ENCODE data around the gene SLC12A9. TPM values are rescaled to one million over a fixed set of nuclear protein-coding genes. Genes with fewer than 3 reads are reported as not detected.
"Not testable (repeated sequence)": the region's sequence is repeated elsewhere in the genome, so short reads cannot be mapped to it uniquely, and the experiment has no call there.

The SLC12A9 gene
- total RNA-seq, 1 donor from 2014 or later, result 27.7 TPM

- no peak overlapping the region for H3K4me3 Mint-ChIP-seq
- no peaks in the 10 kb centered on the region for H3K9me3 Mint-ChIP-seq
- H3K36me3 Mint-ChIP-seq (ENCODE audit: low read depth), result no peaks in the 10 kb centered on the region
- peaks cover 4% of the 10 kb centered on the region for H3K4me1 Mint-ChIP-seq
- DNase-seq (ENCODE audit: low read depth, low spot score), result no peak
- TF ChIP-seq CTCF (conservative IDR thresholded peaks at IDR 0.05), result no peak
- H3K27me3 Mint-ChIP-seq (ENCODE audit: low read depth), result no peaks in the 10 kb centered on the region
- H3K27ac Mint-ChIP-seq (ENCODE audit: unreplicated experiment), result no peak overlapping the region
Observed at GRCh38 chr7:100847360-100847759, 5.2 kb upstream of the SLC12A9 start.

- Mint-ChIP-seq H3K27me3 (ENCODE audit: low read depth) (no peaks in the 10 kb centered on the region), H3K27ac (ENCODE audit: unreplicated experiment) (no peak overlapping the region), H3K9me3 (no peaks in the 10 kb centered on the region), H3K36me3 (ENCODE audit: low read depth) (no peaks in the 10 kb centered on the region), H3K4me1 (peaks cover 4% of the 10 kb centered on the region), H3K4me3 (peak overlapping the region; percentile 9)
- no peak for TF ChIP-seq CTCF (conservative IDR thresholded peaks at IDR 0.05)
- DNase-seq (ENCODE audit: low read depth, low spot score), result no peak
Observed at GRCh38 chr7:100854146-100854895, 1.8 kb downstream of the SLC12A9 start.

GRCh38 chr7:100854899-100855298, 2.4 kb downstream of the SLC12A9 start:
- DNase-seq (ENCODE audit: low read depth, low spot score); H3K36me3 Mint-ChIP-seq (ENCODE audit: low read depth); H3K27ac Mint-ChIP-seq (ENCODE audit: unreplicated experiment); H3K4me1 Mint-ChIP-seq; H3K4me3 Mint-ChIP-seq; H3K9me3 Mint-ChIP-seq; H3K27me3 Mint-ChIP-seq (ENCODE audit: low read depth): not testable (repeated sequence)

GRCh38 chr7:100855515-100855914, 3.0 kb downstream of the SLC12A9 start:
- Mint-ChIP-seq H3K27ac (ENCODE audit: unreplicated experiment) (no peak overlapping the region), H3K36me3 (ENCODE audit: low read depth) (peaks cover 2% of the 10 kb centered on the region), H3K9me3 (no peaks in the 10 kb centered on the region), H3K4me1 (peaks cover 4% of the 10 kb centered on the region), H3K4me3 (peak overlapping the region; percentile 79), H3K27me3 (ENCODE audit: low read depth) (no peaks in the 10 kb centered on the region)
- no peak for TF ChIP-seq CTCF (conservative IDR thresholded peaks at IDR 0.05)
- no peak for DNase-seq (ENCODE audit: low read depth, low spot score)

- Mint-ChIP-seq H3K27ac (ENCODE audit: unreplicated experiment) (no peak overlapping the region), H3K4me3 (peak overlapping the region; percentile 18)
- no peak for TF ChIP-seq CTCF (conservative IDR thresholded peaks at IDR 0.05)
Observed at GRCh38 chr7:100856871-100857282, 4.4 kb downstream of the SLC12A9 start.

GRCh38 chr7:100859856-100860255, 7.3 kb downstream of the SLC12A9 start:
- peaks cover 2% of the 10 kb centered on the region for H3K36me3 Mint-ChIP-seq (ENCODE audit: low read depth)

More at GRCh38 chr7:100856871-100857282, 4.4 kb downstream of the SLC12A9 start:
- Mint-ChIP-seq H3K4me1 (peaks cover 2% of the 10 kb centered on the region), H3K27me3 (ENCODE audit: low read depth) (no peaks in the 10 kb centered on the region), H3K36me3 (ENCODE audit: low read depth) (peaks cover 2% of the 10 kb centered on the region), H3K9me3 (no peaks in the 10 kb centered on the region)
- no peak for DNase-seq (ENCODE audit: low read depth, low spot score)

More at GRCh38 chr7:100859856-100860255, 7.3 kb downstream of the SLC12A9 start:
- no peaks in the 10 kb centered on the region for H3K4me1 Mint-ChIP-seq
- no peak overlapping the region for H3K27ac Mint-ChIP-seq (ENCODE audit: unreplicated experiment)
- H3K27me3 Mint-ChIP-seq (ENCODE audit: low read depth), result no peaks in the 10 kb centered on the region
- no peak overlapping the region for H3K4me3 Mint-ChIP-seq
- DNase-seq (ENCODE audit: low read depth, low spot score), result no peak
- no peak for TF ChIP-seq CTCF (conservative IDR thresholded peaks at IDR 0.05)
- no peaks in the 10 kb centered on the region for H3K9me3 Mint-ChIP-seq

Data from neural crest cell (in vitro differentiated cells).